ENCODE results near the gene KRT83. TPM values are rescaled to one million over a fixed set of nuclear protein-coding genes. Genes with fewer than 3 reads are reported as not detected.

KRT83 gene
- total RNA-seq, 1 donor from 2014 or later, result not detected

DNA sequence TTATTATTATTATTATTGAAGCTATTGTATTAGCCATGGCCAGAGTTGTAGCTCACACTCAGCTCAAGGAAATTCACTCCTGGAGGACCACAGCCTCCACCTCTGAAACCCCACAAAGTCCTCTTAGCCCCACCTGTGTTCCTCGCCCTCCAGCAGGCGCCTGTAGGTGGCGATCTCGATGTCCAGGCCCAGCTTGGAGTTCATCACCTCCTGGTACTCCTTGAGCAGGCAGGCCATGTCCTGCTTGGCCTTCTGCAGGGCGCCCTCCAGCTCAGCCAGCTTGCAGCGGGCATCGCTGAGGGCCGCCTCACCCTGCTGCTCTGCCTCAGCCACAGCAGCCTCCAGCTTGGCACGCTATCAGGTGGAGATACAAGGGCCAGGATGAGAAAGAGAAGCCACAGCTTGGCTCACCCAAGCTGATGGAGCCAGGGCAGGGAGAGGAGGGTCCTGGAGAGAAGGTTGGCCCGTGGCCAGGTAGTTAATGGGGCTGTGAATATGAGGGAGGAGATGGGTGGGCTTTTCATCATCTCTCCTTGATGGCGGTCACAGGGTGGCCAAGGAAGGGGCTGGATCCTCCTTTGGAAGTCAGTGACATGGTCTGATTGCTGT is 41.0 kb upstream of the KRT83 start:
- Histone ChIP-seq H3K27ac (no peak overlapping the region), H3K4me1 (no peaks in the 10 kb centered on the region), H3K4me3 (no peak overlapping the region), H3K36me3 (no peaks in the 10 kb centered on the region), H3K9me3 (no peaks in the 10 kb centered on the region), H3K27me3 (no peaks in the 10 kb centered on the region)
- DNase-seq (ENCODE audit: extremely low spot score in 2 of 2), result no peak
- TF ChIP-seq POLR2A (IDR thresholded peaks at IDR 0.05), result no peak
- TF ChIP-seq POLR2AphosphoS5 (IDR thresholded peaks at IDR 0.05; ENCODE audit: insufficient read depth in 1 of 2, low read depth in 1 of 2), result no peak
- intact Hi-C loops (cut with DNase I), result no loop called here

DNA sequence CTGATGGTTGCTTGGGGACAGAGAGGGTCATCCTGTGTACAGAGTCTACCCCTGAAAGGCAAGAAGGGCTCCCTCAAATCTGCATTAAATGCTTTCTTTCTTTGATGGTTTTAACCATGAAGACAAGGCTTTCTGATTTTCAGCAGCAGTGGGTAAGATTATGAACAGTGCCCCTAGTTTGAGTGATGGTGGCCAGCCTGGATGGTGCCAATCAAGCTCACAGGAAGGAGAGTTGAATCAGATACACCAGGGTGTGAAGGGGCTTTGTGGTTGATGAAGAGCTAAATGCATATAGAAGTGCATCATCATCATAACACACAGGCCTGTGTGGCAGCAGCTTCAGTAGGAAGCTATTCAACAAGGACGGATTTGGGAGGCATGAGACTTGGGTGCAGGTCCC is 40.4 kb upstream of the KRT83 start:
- no peak for DNase-seq (ENCODE audit: extremely low spot score in 2 of 2)
- Histone ChIP-seq H3K9me3 (no peaks in the 10 kb centered on the region), H3K4me3 (no peak overlapping the region), H3K27ac (no peak overlapping the region), H3K27me3 (no peaks in the 10 kb centered on the region), H3K36me3 (no peaks in the 10 kb centered on the region), H3K4me1 (no peaks in the 10 kb centered on the region)
- intact Hi-C loops (cut with DNase I), result no loop called here
- TF ChIP-seq POLR2AphosphoS5 (IDR thresholded peaks at IDR 0.05; ENCODE audit: insufficient read depth in 1 of 2, low read depth in 1 of 2) (no peak), POLR2A (IDR thresholded peaks at IDR 0.05) (no peak)
- TF ChIP-seq, protein P1, sequence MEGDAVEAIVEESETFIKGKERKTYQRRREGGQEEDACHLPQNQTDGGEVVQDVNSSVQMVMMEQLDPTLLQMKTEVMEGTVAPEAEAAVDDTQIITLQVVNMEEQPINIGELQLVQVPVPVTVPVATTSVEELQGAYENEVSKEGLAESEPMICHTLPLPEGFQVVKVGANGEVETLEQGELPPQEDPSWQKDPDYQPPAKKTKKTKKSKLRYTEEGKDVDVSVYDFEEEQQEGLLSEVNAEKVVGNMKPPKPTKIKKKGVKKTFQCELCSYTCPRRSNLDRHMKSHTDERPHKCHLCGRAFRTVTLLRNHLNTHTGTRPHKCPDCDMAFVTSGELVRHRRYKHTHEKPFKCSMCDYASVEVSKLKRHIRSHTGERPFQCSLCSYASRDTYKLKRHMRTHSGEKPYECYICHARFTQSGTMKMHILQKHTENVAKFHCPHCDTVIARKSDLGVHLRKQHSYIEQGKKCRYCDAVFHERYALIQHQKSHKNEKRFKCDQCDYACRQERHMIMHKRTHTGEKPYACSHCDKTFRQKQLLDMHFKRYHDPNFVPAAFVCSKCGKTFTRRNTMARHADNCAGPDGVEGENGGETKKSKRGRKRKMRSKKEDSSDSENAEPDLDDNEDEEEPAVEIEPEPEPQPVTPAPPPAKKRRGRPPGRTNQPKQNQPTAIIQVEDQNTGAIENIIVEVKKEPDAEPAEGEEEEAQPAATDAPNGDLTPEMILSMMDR (IDR thresholded peaks at IDR 0.05), result no peak

DNA sequence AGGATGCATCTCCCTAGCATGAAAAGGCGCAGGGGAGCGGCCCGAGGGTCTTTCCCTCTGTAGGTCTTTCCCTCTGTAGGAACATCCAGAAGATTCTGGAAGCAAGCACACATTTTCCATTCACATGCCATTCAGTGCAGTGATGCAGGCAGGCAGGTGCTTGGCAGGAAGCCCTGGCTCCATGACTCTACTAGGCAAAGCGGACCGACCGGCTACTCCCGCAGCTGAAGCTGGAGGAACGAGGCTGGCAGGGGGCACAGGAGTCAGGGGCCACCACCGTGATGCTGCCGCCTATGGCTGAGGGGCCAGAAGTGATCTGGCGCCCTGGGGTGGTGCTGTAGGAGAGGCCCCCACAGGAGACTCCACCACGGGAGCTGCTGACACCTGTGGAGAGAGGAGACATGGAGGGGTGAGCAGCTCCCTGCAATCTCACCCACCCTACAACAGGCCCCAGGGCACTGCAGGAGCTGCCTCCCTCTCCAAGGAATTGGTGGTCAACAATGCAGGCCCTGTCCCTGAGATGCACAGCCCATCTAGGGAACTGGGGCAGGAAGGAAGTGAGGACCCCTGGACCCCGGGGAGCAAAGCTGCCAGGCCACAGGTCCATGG is 39.6 kb upstream of the KRT83 start:
- H3K4me1 ChIP-seq, result no peaks in the 10 kb centered on the region
- no peaks in the 10 kb centered on the region for H3K27me3 ChIP-seq
- intact Hi-C loops (cut with DNase I), result no loop called here
- no peak overlapping the region for H3K27ac ChIP-seq
- no peak overlapping the region for H3K4me3 ChIP-seq
- H3K9me3 ChIP-seq, result no peaks in the 10 kb centered on the region
- no peak for DNase-seq (ENCODE audit: extremely low spot score in 2 of 2)
- H3K36me3 ChIP-seq, result no peaks in the 10 kb centered on the region
- TF ChIP-seq POLR2AphosphoS5 (IDR thresholded peaks at IDR 0.05; ENCODE audit: insufficient read depth in 1 of 2, low read depth in 1 of 2), result no peak
- TF ChIP-seq POLR2A (IDR thresholded peaks at IDR 0.05), result no peak
- TF ChIP-seq, protein P1 (IDR thresholded peaks at IDR 0.05), result no peak

DNA sequence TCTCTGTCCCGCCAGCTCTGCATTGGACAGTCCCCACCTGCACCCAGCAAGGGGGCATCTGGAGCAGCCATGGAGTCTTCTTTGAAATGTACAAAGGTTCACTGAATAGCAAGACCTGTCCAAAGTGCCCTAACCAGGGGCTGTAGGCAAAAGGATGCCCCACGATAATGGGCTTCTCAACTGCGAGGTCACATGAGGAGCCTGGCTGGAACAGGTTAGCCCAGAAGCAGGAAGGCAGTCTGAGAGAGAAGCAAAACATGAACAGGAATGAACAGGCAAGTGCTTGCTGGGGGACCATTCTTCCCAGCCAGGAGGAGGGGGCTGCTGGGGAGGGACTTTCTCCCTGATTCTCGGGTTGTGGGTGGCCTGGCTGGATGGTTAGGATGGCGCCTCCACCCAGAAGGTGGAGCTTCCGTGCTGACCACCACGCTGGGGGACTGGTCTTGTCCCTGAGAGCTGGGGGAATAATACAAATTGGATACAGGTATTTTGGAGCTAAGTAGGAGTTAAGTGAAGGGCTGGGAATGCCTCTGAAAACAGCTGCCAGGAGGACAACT is 39.0 kb upstream of the KRT83 start:
- Histone ChIP-seq H3K36me3 (no peaks in the 10 kb centered on the region), H3K27me3 (no peaks in the 10 kb centered on the region), H3K9me3 (no peaks in the 10 kb centered on the region), H3K4me3 (no peak overlapping the region), H3K27ac (no peak overlapping the region), H3K4me1 (no peaks in the 10 kb centered on the region)
- DNase-seq (ENCODE audit: extremely low spot score in 2 of 2), result no peak
- intact Hi-C loops (cut with DNase I), result no loop called here
- TF ChIP-seq POLR2A (IDR thresholded peaks at IDR 0.05) (no peak), POLR2AphosphoS5 (IDR thresholded peaks at IDR 0.05; ENCODE audit: insufficient read depth in 1 of 2, low read depth in 1 of 2) (no peak)
- TF ChIP-seq, protein P1 (IDR thresholded peaks at IDR 0.05), result no peak

DNA sequence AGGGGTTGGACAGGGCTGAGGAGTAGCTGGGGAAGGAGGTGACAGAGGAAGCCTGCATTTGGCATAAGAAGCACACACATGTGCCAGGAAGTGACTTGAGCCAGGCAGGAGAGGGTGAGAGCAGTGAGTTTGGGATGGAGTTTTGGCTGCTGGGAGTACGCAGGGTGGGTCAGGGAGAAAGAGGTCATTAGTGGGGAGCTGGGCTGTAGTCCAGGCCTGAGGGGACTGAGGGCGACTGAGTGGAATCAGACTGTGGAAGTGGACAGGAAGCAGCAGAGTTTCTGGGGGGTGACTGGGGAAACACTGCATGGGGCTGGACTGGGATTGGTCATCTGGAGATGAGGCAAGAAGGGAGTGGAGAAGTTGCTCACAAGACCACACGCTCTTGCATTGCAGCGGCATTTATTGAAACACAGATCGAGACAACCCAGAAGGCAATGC is 38.4 kb upstream of the KRT83 start:
- H3K4me3 ChIP-seq, result no peak overlapping the region
- no peaks in the 10 kb centered on the region for H3K4me1 ChIP-seq
- no peaks in the 10 kb centered on the region for H3K36me3 ChIP-seq
- no peak for DNase-seq (ENCODE audit: extremely low spot score in 2 of 2)
- no peak overlapping the region for H3K27ac ChIP-seq
- no peaks in the 10 kb centered on the region for H3K9me3 ChIP-seq
- intact Hi-C loops (cut with DNase I), result no loop called here
- no peaks in the 10 kb centered on the region for H3K27me3 ChIP-seq
- no peak for TF ChIP-seq POLR2AphosphoS5 (IDR thresholded peaks at IDR 0.05; ENCODE audit: insufficient read depth in 1 of 2, low read depth in 1 of 2)
- TF ChIP-seq POLR2A (IDR thresholded peaks at IDR 0.05), result no peak
- TF ChIP-seq, protein P1 (IDR thresholded peaks at IDR 0.05), result no peak
